GM21528 (cell line): ENCODE results near the gene WDR74.

ENCODE experiments used
- ATAC-seq: cut with Tn5 transposase; IDR thresholded peaks from one replicate; pipeline ENCODE4 v1.9.1; 2021; ENCODE audit warnings: mild to moderate bottlenecking, moderate library complexity; ENCODE audit not compliant: unreplicated experiment, low FRiP score

Gene WDR74

DNA sequence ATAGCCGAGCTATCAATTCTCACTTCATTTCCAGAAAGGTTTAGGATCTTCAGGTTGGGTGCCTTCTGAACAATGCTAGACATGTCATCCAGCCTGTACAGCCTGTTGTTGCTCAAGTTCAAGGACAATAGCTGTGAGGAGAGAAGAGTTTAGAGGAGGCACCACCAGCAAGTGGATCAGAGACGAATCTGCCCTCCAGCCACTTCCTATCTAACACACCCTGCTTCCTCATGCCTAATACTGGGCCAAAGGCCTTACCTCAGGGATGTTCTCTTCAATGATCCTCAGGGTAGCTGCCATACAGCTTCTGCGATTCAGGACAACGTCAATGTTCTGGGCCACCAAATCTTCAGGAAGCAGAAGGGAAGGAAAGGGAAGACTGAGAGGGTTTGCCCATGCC, 38.3 kb downstream of the WDR74 start:
- no peak for ATAC-seq

DNA sequence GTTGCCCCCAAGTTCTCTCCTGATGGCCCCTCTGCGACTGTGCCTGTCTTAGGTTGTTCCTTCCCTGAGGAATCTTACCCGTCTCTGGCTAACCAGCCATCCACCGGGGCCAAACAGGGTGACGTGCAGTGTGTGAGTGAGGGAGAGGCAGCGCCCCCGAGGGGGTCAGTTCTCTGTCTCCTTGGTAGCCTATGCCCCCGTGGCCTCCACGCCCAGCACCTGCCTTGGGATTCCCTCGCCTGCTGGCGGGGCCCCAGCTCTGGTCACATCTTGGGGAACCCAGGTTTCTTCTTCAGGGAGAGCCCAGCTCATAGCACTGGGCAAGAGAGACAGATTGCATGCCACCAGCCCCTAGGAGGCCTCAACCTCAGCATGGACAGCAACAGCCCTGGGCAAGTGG, 39.9 kb downstream of the WDR74 start:
- ATAC-seq, result no peak

DNA sequence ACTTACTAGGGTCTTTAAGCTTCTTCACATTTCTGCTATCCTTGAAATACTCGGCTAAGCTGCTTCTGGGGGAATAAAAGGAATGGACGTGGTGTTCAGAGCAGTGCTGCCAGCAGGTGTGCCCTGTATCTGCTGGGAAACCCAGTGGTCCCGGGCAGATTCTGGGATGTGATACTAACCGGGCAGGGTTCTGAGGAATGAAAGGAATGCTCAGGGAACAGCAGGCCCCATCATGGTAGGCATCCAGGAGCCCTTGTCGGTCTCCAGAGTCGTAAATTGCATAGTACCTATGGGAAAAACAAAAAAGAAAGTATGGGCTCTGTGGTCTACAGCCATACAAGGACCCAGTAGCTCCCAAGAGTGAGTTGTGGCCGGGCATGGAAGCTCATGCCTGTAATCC, 43.1 kb downstream of the WDR74 start:
- ATAC-seq, result no peak

DNA sequence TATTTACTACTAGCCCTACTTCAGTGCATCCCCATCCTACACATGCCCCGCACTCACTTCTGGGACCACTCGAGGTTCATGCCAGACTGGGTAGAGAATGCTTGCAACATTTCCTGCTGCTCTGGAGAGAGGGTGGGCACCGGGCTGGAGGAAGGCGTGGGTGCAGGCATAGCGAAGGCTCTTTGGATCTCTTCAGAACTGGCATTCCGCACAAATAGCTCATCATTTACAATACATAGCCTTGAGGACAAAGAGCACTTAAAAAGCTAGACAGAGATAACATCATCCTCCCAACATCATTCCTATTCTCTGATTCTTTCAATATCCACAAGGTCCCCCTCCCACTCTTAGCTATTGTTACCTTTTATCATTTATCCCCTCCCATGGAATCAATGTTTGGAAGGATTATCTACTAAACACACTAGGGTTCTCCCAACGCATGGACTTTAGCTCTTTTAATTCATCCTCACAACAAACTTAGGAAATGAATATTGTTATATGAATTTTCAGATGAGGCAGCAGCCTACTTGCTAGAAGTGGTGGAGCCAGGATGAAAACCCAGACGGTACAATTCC, 45.1 kb downstream of the WDR74 start:
- ATAC-seq, result no peak

DNA sequence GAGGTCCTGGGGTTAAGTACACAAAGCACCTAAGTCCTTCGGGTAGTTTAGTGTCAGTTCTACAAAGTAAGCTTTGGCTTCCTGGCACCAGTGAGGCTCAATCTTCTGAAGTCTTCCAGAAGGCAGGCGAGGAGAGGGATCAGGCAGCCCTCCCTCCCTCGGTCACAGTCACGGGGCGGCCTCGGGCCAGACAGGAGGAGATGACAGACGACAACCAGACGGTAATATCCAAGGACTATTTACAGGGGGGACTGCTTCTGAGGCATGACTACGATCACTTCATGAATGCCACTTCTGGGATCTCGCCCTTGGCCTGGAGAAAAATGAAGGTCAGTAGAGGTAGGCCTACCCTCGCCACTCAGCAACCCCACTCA, 47.2 kb downstream of the WDR74 start:
- ATAC-seq, result peak; percentile 3

DNA sequence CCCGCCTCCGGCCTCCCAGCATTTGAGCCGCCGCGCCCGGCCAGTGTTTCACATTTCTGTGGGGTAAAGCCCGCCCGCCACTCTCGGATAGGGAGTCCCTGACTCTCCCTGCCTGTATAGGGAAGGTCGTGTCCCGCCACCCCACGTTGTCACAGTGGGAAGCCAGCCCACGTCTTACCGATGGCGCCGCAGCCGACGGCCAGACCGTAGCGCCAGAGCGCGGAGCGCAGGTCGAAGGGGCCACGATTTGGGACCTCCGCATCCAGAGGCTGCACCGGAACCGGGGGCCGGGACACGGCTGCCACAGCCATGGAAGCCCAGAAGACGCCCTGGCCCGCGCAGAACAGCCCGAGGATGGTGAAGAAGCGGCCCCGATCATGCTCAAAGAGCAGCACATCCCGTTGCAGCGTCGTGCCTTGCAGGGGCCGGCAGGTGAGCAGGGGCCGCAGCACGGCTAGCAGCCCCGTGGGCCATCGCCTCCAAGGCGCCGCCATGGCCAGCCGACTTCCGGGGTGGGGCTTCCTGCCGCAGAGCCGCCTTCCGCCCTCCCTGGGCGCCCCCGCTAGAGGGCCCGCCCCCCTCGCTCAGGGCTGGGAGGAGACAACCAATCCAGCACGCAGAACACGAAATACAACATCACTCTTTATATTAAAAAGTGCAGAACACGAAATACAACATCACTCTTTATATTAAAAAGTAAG, 47.7 kb downstream of the WDR74 start, which contains the start of gene TMEM223:
TMEM223 (minus strand) TSS at position 506 of the 701 bp plus-strand sequence; CDS start at position 494, 12 bp downstream.
- ATAC-seq, result peak; percentile 50

DNA sequence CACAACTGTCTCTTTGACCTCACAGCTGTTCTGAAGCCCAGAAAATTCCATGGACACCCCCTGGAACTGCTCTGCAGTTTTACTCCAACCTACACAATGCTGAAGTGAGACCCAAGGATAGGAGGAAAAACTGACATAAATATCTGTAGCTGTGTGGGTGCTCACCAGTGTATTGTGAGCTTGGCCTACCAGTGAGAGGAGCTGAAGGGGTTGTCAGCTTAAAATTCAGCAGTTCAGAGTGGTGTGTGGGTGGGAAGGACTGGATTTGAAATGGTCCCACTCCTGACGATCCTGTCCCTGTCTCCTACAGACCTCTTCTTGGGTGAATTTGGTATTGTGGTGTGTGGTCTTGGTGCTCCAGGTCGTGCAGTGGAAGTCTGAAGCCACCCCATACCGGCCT, 49.8 kb downstream of the WDR74 start:
- no peak for ATAC-seq

DNA sequence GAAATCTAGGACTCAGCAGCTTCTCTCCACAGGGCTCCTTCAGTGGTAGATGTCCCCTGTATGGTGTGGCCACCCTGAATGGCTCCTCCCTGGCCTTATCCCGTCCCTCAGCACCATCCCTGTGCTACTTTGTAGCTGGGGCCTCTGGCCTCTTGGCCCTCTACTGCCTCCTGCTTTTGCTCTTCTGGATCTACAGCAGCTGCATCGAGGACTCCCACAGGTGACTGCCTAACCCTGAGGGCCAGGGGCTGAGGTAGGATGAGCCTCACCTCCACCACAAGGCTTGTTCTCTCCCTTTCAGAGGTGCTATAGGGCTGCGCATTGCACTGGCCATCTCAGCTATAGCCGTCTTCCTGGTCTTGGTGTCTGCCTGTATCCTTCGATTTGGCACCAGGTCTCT, 50.4 kb downstream of the WDR74 start:
- no peak for ATAC-seq

DNA sequence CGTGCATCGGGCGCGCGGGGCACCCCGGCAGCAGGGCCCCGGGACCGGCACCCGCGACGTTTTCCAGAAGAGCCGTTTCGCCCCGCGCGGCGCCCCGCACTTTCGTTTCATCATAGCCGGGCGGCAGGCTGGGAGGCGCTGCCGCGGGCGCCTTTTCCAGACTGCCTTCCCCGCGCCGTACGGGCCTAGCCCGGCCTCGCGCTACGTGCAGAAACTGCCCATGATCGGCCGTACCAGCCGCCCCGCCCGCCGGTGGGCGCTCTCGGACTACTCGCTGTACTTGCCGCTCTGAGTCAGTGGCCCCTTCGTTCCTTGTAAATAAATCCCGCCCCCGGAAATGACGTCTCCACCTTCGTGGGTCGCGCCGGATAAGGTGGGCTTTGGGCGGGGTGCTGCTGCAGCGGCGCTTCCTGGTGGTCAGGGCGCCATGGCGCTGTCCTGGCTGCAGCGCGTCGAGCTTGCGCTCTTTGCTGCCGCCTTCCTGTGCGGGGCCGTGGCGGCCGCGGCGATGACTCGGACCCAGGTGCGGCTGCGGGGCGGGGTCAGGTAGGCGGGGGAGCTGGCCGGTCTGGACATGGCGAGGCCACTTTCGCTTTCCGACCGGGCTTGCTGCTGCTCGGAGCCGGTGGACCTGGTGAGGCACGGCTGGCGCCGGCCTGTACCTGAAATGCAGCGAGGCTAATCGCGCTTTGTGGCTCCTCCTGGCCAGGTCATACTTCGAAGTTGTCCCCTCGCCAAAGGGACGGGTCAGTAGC, 52.2 kb downstream of the WDR74 start, which contains the start of gene TMEM179B:
TMEM179B (plus strand) TSS at position 398 of the 755 bp plus-strand sequence; CDS start at position 428, 30 bp downstream.
- ATAC-seq, result peak; percentile 66

DNA sequence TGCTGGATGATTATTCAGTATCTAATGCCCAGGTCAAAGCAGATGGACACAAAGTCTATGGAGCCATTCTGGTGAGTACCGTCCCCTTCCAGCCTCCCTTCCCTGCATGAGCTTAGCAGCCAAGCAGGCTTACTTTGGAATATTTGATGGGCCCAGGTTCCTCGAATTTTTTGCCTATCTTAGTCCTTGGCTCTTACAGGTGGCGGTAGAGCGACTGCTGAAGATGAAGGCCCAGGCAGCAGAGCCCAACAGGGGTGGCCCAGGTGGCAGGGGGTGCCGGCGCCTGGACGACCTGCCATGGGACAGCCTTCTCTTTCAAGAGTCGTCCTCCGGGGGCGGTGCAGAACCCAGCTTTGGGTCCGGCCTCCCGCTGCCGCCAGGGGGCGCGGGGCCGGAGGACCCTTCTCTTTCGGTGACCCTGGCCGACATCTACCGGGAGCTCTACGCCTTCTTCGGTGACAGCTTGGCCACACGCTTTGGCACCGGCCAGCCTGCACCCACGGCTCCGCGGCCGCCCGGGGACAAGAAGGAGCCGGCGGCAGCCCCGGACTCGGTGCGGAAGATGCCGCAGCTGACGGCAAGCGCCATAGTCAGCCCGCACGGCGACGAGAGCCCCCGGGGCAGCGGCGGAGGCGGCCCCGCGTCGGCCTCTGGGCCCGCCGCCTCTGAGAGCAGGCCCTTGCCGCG, 52.9 kb downstream of the WDR74 start:
- ATAC-seq, result peak; percentile 53
